Breast epithelium (tissue), 3 donors: Measurements from ENCODE around the gene GUK1.

Source experiments
- CTCF ChIP-seq, 3 donors: fragments of 450-650 bp; IDR thresholded peaks; one replicate each; pipeline ENCODE4 v1.5.1; 2016 to 2017; ENCODE audit warnings: antibody characterized with exemption in 3 of 3, mild to moderate bottlenecking in 3 of 3, moderate library complexity in 3 of 3
- POLR2A ChIP-seq: fragments of 450-650 bp; IDR thresholded peaks from one replicate; pipeline ENCODE4 v1.6.1; 2016; ENCODE audit warnings: antibody characterized with exemption, mild to moderate bottlenecking, moderate library complexity
- POLR2AphosphoS5 ChIP-seq, 3 donors: sonication (generic); formaldehyde crosslinking; IDR thresholded peaks; one replicate each; pipeline ENCODE4 v1.6.1; 2017; ENCODE audit warnings: antibody characterized with exemption in 3 of 3

GRCh38 chr1:228112617-228113016 lies 27.5 kb upstream of the GUK1 start:
- TF ChIP-seq CTCF (IDR thresholded peaks at IDR 0.05): no peak
- TF ChIP-seq POLR2AphosphoS5 (IDR thresholded peaks at IDR 0.05): no peak
- no peak for TF ChIP-seq POLR2A
